ENCODE data around the gene FAM200A.
"Not testable (repeated sequence)": the region's sequence is repeated elsewhere in the genome, so short reads cannot be mapped to it uniquely, and the experiment has no call there.

Gene FAM200A

DNA sequence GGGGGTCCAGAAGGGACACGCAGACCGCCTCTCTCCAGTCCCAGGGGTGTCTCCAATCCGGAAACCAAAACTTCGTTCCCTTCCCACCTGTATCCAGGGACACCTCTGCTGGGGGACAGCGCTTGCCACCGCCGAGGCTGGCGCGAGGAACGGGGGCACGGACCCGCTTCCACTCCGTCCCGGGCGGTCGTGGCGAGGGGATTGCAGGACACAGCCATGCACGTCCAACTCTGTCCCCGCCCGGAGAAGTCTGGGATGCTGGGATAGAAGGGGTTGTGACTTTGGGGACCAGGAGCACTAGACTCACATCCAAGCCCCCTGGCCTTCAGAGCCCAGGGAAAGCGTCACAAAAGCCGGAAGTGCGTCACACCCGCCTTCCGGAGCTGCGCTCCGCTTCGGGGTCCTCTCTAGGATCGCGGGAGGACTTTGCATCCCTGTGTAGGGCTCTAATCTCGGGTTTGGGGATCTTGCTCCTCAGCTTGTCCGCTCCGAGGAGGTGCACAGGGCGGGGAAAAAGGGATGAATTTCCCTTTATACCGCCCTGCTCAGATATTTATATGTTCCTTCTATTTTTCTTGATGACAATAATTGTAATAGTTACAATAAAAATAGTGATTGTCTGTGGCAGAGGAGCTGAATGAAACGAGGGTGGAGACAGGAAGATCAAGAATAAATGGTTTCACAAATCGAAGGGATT is at the start of gene FAM200A:
Gene FAM200A, minus strand, starts transcription at position 348 of the 697 bp plus-strand sequence. CDS start 3,707 bp downstream, outside the sequence.
- peak; percentile 69 for DNase-seq (ENCODE audit: low read depth)

DNA sequence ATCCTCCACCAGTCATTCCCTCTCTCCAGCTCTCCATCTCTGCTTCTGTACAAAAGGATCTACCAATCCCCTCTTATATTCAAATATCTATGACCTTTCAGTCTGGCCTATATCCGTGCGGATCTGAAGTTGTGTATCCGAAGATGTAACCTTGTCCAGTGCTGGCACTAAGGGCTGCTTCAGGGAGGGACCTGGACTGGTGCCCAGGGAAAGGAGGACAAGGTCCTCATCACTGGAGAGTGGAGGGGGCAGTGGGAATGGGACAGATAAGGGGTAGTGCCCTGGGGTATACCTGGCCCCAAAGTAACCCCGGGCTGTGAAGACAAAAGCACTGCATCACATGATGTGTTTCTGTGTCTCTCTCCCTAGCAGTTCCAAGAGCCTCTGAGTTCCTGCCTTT is 47.9 kb upstream of the FAM200A start:
- no peak for DNase-seq (ENCODE audit: low read depth)

DNA sequence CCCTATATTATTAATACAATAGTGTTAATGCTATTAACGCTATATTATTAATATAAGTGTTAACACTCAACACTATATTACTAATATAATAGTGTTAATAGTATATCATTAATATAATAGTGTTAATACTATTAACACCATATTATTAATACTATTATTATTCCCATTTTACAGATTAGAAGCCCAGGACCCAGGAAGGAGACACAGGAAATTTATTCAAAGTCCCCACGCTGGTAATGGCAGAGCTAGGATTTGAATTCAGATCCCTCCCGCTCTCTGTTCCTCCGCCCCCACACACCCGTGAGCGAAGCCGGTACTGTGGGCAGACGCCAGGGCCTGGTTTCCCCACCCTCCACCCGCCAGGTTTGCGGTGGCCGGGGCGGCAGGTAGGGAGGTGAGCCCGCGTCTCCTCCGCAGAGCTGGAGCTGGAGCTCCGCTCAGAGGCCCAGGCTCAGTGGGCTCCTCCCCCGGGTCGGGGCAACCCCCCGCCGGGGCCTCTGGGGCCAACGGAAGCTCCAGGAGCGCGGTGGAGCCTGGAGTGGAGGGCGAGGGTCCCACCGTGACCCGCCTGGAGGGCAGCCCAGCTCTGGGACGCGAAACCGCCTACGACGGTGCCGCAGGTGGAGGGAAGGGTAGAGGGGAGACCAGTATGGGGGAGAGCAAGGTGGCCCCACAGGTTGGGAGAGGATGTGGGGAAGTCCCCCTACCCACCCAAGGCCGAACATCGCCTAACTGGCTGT is 46.0 kb upstream of the FAM200A start, which contains the start of gene TMEM225B:
Gene TMEM225B, plus strand, starts transcription at position 506 of the 740 bp plus-strand sequence. CDS start 6,122 bp downstream, outside the sequence.
- no peak for DNase-seq (ENCODE audit: low read depth)

DNA sequence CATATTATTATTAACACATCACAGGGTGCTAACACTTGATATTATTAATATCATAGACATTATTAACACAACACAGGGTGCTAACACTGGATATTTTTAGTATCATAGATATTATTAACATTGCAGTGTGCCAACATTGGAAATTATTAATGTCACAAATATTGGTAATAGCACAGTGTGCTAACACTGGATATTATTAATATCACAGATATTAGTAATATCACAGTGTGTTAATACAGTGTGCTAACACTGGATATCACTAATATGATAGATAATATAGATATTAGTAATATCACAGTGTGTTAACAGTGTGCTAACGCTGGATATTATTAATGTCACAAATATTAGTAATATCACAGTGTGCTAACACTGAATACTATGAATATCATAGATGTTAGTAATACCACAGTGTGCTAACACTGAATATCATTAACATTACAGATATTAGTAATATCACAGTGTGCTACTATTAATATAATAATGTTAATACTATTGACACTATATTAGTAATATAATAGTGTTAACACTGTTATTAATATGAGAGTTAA is 44.6 kb upstream of the FAM200A start:
- no peak for DNase-seq (ENCODE audit: low read depth)

DNA sequence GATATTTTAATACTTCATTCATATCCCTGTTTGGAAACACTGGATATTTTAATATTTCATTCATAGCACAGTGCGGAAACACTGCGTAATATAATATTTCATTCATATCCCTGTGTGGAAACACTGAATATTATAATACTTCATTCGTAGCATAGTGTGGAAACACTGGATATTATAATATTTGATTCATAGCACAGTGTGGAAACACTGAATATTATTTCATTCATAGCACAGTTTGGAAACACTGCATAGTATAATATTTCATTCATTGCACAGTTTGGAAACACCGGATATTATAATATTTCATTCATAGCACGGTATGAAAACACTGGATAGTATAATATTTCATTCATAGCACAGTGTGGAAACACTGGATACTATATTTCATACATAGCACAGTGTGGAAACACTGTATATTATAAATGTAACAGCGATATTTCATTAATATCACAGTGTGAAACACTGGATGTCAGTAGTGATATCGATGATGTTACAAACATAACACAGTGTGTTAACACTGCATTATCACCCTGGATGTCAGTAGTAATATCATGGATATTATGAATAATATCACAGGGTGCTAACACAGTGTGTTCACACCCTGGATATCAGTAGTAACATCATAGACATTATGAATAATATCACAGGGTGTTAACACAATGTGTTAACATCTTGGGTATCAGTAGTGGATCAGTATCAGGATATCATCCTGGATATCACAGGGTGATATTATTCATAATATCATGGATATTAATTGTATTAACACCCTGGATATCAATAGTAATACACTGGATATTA is 43.2 kb upstream of the FAM200A start:
- no peak for DNase-seq (ENCODE audit: low read depth)

DNA sequence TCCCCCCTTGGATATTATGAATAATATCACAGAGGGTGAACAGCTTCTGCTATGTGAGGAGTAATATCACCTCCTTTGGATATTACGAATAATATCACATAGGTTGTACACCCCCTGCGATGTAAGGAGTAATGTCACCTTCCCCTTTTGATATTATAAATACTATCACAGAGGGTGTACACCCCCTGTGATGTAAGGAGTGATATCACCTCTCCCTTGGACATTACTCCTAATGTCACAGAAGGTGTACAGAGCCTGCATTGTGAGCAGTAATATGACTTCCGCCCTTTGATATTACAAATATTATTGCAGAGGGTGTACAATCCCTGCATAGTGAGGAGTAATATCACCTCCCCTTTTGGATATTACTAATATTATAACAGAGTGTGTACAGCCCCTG is 37.0 kb upstream of the FAM200A start:
- no peak for DNase-seq (ENCODE audit: low read depth)

DNA sequence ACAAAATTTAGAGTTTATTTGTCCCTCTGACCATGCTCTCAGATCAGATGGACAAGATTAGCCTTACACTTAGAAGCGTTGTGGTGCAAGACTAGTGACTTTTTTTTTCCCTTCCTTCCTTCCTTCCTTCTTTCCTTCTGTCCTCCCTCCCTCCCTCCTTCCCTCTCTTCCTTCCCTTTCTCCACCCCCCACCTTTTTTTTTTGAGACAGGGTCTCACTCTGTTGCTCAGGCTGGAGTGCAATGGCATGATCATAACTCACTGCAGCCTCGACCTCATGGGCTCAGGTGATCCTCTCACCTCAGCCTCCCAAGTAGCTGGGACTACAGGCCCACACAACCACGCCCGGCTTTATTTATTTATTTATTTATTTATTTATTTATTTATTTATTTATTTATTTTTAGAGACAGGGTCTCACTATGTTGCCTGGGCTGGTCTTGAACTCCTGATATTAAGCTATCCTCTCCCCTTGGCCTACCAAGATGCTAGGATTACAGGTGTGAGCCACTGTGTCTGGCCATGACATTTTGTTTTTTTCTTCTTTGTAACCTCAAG is 28.9 kb upstream of the FAM200A start:
- not testable (repeated sequence) for DNase-seq (ENCODE audit: low read depth)

DNA sequence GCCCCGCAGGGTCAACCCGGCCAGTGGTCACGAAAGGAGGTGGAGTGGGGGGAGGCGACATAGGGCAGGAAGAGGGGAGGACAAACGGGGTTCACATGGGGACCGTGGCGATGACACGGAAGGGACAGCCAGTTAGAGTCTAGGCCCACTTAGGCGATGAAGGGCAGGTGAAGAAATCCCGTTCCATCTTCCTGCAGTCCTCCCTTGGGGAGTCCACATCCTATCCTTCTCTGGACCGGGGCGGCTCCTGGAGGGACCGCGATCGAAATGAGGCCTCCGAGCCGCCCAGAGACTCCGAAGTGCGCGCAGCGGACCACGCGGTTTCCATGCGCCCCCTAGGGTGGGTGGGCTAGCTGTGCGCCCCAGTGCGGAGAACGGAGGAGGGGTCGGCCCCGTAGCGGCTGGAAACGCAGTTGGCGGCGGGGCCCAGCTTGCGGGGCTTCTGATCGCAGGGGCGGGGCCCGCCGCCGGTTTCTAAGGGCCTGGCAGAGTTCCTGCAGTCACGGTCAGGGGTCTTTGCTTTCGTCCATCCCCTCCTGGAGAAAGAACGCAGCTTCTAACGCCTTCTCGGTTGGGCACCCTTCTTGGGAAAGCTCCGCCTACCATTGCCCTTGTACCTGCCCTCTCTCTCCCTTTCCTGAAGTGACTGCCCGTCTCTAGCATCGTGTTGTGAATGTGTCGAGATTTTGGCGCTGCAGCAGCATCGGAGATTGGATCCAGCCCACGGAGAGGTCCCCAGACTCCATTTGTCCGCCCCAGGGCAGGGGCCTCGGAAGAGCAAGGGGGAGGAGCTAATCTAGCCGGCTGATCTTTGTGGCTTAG is 28.3 kb upstream of the FAM200A start:
- peak; percentile 13 for DNase-seq (ENCODE audit: low read depth)

DNA sequence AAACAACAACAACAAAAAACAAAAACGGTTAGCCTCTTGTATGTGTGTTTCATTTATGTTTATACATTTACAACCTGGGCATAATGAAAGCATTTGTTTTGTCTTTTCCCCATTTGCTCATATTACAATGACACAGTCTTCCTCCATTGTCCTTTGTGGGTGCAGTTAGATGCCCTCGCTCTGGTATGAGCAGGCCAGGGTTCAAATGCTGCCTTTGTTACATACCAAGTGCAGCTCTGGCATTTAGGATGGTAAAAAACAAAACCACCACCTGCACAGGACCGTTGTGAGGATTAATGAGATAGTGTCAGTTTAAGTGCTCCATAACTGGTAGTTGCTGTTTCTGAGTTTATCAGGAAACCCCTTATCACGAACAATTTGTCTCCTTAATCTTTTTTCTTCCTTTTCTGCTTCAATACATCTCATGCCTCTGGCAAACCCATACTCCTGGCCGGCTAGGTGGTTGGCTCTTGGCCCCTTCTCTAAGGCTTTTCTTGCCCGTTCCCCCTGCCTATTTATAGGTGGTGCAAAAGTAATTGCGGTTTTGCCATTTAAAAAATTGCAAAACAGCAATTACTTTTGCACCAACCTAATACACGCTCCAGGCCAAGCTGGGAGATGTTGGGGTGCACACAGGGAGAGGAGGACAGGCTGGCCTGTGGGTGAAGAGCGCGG is 27.5 kb upstream of the FAM200A start:
- DNase-seq (ENCODE audit: low read depth) = no peak

DNA sequence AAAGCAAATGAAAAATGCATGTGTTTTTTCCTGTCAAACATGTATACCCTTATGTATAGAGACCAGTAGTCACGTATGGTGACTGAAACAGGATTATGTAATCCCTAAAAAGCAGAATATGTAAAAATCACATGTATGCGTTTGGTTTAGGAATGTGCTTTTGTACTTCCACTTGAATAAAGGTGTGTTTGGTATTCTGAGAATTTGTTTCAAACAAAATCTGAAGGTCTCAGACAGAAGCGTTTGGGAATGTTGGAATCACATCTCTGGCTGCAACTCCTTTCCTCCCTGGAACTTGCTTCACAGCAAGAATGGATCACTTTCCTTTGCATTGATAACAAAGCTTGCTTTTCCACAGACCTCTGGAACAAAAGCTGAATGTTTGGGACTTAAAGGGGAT is 24.3 kb upstream of the FAM200A start:
- DNase-seq (ENCODE audit: low read depth) = no peak

DNA sequence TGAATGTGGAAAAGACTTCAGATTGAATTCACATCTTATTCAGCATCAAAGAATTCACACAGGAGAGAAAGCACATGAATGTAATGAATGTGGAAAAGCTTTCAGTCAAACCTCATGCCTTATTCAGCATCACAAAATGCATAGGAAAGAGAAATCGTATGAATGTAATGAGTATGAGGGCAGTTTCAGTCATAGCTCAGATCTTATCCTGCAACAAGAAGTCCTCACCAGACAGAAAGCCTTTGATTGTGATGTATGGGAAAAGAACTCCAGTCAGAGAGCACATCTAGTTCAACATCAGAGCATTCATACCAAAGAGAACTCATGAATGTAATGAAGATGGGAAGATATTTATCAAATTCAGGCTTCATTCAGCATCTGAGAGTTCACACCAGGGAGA is 21.3 kb upstream of the FAM200A start:
- DNase-seq (ENCODE audit: low read depth) = no peak

DNA sequence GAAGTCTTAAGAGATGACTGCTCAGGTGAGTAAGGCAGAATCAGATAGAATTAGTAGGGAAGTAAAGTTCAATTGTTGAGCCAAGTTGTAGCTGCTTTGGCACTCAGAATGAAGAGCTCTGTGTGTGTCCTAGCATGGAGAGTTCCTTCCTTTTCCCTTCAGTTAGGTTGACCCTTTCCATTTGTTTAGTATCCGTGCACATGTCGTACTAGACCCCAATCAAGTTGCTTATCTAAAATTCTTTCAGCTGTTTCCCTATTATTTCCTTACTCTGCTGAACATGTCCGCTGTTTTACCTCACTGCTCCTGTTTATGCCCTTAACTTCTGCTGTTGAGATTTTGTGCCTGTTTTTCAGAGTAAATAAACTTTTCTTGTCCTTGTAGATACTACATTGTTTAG is 19.9 kb upstream of the FAM200A start:
- no peak for DNase-seq (ENCODE audit: low read depth)

DNA sequence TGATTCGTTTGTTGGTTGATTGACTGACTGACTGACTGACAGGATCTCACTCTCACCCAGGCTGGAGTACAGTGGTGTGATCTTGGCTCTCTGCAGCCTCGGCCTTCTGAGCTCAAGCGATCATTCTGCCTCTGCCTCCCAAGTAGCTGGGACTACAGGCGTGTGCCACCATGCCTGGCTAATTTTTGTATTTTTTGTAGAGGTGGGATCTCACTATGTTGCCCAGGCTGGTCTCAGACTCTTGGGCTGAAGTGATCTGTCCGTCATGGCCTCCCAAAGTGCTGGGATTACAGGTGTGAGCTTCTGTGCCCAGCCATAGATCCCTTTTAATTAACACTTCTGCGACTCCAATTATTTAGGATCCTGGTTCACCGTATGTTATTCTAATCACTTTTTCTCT is 16.9 kb upstream of the FAM200A start:
- DNase-seq (ENCODE audit: low read depth) = not testable (repeated sequence)

DNA sequence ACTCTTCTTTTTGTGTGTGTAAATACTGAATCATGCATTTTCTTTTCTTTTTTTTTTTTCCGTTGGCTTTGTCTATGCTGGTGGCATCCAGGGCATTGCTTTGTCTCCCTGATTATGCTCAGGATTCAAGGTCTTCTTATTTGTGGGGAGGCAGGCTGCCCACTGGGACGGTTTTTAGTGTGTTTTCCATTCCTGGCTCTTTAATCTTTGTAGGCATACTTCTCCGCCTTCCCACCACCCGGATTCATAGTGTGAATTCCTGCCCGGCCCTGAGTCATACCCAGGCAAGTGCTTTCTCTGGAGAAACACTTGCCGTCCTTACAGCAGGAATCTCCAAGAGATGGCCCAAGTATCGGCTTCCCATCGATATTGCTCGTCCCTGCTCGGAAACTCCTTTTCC is 11.7 kb upstream of the FAM200A start:
- no peak for DNase-seq (ENCODE audit: low read depth)

DNA sequence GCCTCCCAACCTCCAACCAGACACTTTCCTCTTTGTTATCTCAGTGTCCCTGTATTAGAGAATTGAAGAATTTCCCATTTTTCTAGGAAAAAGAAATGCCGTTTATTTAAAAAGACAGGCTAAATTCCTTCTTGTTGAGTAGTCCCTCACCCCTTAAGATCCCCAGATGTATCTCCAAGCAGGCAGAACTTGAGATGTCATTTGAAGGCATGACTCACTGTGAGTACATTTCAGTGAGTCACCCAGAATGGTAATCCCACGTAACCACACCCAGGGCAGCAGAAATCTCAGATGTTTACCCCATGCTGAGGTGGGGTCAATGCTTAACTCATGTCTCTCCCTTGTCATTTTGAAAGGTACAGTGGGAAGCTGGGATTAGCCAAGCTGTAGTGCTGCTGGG is 10.9 kb upstream of the FAM200A start:
- DNase-seq (ENCODE audit: low read depth) = no peak

DNA sequence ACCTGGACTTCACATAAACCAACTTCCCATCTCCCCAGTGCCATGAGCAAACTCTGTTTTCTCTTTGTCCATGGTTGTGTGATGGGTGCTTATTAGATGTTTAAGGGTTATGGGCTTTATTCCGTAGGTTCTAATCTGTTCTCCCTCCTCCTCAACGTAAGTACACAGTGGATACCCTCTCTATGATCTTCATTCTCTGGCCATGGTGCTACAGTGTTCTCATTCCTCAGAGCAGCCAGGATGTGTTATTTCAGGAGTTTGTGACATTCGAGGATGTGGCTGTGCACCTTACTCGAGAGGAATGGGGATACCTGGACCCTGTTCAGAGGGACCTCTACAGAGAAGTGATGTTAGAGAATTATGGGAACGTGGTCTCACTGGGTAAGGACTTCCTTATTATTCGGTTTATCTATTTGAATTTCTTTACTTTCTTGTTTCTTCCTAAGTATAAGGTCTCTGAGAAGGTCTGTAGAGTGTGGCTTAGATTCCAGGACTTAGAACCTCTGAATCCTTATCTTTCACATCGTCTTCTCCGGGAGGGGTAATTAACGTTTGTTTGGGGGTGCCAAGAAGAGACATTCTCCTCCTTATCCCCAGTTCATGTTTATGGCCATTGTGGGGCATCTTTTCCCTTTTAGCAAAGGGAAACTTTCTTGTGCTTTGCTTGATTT is 10.3 kb upstream of the FAM200A start:
- no peak for DNase-seq (ENCODE audit: low read depth)

DNA sequence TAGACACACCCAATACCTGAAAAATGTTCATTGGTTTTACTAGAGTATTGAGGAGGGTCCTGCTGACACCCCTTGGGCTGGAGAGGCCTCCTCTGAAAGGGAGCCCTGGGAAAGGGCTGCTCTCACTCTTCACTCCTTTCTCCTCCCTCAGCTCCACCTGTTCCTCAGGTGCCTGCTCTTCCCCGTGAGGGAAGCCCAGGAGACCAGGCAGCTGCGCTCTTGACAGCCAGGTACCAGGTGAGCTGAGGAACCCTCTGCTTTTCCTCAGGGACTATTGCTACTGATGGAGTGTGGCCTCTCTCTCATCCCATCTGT is 9.8 kb upstream of the FAM200A start:
- no peak for DNase-seq (ENCODE audit: low read depth)

DNA sequence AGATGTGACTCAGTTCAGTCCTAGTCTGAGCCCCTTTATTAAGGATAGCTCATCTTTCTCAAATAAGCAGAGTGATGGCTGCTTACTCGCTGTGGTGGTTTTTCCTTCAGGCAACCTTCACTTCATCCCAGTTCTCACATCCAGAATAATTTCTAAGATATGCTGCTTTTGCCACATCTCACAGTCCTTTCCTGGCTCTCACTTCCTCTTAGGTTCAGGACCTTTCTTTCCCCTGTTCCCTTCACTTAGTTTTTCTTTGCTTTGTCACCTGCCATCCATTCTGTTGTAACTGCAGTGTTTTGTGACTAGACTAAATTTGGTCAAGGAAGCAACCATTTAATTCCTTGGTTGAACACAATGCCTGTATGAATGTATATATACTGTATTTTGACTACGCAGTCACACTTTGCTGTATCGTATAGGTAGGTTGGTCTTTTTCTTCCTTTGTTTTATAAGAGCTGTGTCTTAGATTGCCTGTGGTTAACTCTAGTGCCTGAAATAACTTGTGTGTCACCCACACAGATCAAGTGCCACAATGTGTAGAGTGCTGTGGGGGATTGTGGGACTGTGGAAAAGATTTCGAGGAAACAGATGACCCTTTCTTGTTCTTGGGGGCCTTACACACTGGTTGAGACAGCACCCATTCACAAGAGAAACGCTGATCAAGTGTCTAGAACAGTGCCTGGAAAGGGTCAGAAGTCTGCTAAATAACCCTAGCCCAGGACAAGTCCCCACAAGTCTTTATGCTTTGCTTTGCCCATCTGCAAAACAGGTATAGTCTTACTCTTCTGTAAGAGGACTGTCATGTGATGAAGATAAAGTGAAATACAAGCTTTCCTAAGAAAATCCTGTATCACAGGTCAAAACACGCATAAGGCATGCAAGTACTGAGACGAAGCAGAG is 9.2 kb upstream of the FAM200A start:
- no peak for DNase-seq (ENCODE audit: low read depth)
